NCI-H2107 treated with DMSO at 0.1 percent for 48 hours (cell line): ENCODE results near the gene ZNF692.
A peak's percentile ranks its signal among the peaks of the same experiment; 100 is the strongest.

Experiments used
- DNase-seq: peaks from one replicate; lab custom pipeline; 2025; ENCODE audit not compliant: unreplicated experiment; lab: John Stamatoyannopoulos, UW

The ZNF692 gene

GRCh38 chr1:248881261-248881660 lies 22.4 kb upstream of the ZNF692 start:
- DNase-seq: no peak

GRCh38 chr1:248873993-248874533 lies 15.2 kb upstream of the ZNF692 start:
- DNase-seq: peak; percentile 95

- DNase-seq: peak; percentile 92
These were observed 14.6 kb upstream of the ZNF692 start for GRCh38 chr1:248873409-248873992.

- peak; percentile 32 for DNase-seq
These were observed 14.0 kb upstream of the ZNF692 start for GRCh38 chr1:248872752-248873408.

- no peak for DNase-seq
These were observed 13.0 kb upstream of the ZNF692 start for GRCh38 chr1:248871837-248872401.

DNA sequence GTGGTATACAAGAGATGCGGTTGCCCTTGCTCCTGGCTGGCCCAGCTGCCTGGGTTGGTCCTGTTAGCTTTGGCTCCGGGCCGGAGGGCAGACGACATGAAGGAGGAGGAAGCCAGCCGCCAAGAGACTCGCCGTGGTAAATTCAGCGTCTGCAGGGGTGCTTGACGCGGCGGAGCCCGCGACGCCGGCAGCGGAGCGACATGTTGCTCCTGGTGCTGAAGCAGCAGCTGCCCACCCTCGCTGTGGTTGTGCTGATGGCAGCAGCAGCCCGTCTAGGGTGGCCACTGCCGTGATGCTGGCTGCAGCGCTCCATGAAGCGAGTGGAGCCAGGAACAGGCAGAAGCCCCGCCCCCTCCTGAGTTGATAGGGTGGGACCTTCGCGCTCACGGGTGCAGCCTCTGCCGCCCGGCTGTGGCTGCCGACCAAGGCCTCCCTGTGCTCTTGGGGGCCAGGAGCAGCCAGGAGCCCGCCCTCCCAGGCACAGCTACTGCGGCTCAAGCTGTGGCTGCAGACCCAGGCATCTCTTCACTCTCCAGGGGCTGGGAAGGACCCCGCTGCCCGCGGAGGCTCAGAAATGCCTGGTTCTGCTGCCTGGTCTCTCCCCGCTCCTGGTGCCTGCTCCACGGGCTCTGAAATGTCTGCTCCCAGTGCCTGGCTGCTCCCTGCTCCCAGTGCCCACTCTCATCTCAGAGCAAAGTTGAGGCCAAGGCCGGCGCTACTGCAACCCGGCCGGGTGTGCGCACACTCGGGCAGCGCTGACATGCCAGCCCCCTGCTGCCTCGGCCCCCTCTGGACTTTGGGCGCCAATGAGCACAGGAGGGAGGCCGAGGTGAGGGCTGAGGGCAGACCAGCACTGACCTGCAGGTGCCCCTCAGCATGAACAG lies 4.4 kb upstream of the ZNF692 start:
- DNase-seq: peak; percentile 54

- DNase-seq: no peak
These were observed 3.8 kb upstream of the ZNF692 start for GRCh38 chr1:248862695-248862997.

DNA sequence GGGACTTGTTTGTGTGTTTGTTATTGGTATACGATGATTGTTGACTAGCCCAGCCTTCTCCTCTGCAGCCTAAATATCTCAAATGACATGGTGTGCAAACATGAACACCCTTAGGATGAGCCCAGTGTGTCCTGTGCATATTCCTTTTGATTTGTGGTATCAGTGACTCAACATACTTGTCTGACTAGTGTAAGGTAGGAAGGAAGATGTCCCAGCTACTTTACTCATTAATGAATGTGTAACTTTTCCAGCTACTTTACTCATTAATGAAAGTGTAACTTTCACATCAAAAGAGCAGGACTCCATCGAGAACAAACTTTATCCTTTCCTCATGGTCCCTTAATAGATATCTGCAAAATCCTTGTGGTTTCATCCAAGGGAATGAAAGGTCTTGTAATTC lies 2.7 kb upstream of the ZNF692 start:
- no peak for DNase-seq

- no peak for DNase-seq
These were observed 1.1 kb upstream of the ZNF692 start for GRCh38 chr1:248860007-248860406.

DNA sequence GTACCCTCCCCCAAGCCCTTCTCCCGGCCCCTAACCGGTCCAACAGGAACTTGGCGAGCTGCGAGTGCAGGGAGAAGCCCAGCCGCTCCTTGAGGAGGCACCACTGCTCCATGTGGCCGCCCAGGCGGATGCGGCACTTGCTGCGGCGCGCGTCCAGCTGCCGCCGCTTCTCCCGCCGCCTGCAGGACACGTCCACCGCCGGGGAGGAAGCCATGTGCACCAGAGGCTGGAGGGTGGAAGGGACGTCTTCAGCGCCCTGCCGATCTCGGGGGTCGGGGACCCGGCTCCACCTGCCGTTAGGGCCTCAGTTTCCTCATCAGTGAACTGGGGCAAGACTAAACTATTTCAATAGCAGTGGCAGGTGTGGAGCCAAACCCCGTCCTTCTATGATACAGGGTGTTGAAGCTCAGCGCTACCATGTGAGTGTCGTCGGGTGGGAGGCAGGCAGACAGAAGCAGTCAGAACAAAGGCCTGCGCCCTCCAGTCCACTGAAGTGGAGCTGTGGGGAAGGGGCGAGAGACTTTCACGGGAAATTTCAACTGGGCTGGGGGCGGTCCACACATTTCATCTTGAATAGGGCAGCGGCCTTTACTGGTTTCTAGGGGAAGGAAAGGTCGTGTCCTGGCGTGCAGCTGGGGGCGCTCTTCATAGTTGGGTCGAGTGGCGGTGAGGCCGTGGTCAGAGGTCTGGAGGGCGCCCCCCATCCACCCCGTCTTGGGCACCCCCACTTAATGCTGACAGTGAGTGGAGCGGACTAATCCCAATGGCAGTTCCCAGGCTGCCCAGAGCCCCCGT lies 592 bp downstream of the ZNF692 start:
- DNase-seq: peak; percentile 68

GRCh38 chr1:248857749-248858095 lies 1.2 kb downstream of the ZNF692 start:
- no peak for DNase-seq

DNA sequence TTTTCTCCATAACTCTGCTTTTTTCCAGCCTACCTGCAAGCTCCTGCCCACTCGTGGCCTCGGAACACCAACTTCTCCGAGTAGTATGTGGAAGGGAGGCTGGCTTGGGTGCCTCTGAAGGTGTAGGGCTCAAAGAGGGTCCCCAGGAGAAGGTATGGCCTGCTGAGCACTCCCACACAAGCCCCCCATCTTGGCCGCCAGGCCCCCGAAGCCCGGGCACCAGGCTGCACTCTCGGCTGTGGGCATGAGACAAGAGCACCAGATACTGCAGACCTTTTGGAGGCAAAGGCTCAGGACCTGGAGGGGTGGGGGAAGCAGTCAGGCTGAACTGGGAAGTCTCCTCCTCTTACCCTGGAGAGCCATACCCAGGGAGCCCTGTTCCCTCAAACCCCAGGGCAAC lies 1.7 kb downstream of the ZNF692 start:
- DNase-seq: no peak

DNA sequence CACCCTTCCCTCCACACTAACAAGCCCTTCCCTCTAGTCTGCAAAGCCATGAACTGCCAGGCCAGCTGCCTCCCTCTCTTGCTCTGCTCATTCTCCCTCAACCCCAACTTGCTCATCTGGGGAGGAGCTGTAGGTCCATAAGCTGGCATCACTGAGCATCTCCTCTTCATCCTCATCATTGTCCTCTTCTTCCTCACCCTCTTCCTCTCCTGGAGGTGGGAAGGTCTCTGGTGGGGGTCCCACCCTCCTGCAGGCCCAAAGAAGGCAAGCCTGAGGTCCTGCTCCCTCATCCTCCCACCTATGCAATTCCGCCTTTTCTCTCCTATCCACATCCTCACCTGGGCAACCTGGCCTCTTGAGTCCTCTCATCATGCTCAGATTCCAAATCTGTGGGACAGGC lies 2.7 kb downstream of the ZNF692 start:
- DNase-seq: no peak

GRCh38 chr1:248855580-248855979 lies 3.3 kb downstream of the ZNF692 start:
- no peak for DNase-seq

DNA sequence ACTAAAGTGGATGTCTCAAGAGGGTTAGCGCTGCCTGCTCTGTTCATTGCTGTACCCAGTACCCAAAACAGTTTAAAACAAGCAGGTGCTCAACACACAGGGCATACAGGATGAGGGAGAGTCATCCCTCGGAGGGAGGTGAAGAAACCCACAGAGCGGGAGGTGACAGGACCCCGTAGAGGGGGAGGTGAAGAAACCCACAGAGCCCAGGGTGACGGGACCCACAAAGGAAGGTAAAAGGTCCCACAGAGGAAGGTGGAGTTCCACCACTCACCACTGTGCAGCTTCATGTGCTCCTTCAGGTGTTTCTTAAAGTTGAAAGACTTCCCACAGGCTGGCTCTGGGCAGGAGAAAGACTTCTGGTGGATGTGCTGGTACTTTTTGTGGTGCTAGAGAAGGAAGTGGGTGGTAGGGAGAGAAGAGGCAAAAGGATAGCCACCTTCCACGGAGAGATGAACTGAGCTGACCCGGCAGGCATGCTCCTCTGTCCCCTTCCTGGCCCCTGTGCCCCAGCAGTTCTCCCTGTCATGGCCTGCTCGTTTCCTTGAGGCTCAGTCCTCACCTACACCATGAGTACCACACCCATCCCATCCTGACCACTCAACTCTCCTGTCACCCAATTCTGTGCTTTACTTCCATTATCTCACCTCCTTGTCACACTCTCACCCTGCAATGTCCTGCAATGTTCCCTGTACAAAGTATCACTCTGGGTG lies 5.1 kb downstream of the ZNF692 start:
- DNase-seq: no peak

GRCh38 chr1:248852481-248853405 lies 6.1 kb downstream of the ZNF692 start:
- DNase-seq: no peak

DNA sequence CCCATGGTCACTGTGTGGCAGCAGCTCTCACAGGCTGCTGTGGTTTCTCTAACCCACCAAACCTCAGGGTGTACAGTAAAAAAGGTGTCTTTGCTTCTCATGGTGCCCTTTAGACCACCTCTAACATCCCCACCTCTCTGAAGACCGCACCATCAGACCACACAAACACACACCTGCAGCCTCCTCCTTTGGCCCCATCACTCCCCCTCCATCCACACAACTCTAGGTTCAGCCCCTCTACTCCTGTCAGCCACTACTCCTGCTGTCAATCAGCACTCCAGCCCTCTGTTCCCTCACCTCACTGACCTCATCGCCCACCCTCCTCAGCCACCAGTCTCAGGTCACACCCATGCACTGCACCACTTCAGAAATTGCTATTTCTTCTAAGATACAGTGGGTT lies 7.5 kb downstream of the ZNF692 start:
- no peak for DNase-seq

DNA sequence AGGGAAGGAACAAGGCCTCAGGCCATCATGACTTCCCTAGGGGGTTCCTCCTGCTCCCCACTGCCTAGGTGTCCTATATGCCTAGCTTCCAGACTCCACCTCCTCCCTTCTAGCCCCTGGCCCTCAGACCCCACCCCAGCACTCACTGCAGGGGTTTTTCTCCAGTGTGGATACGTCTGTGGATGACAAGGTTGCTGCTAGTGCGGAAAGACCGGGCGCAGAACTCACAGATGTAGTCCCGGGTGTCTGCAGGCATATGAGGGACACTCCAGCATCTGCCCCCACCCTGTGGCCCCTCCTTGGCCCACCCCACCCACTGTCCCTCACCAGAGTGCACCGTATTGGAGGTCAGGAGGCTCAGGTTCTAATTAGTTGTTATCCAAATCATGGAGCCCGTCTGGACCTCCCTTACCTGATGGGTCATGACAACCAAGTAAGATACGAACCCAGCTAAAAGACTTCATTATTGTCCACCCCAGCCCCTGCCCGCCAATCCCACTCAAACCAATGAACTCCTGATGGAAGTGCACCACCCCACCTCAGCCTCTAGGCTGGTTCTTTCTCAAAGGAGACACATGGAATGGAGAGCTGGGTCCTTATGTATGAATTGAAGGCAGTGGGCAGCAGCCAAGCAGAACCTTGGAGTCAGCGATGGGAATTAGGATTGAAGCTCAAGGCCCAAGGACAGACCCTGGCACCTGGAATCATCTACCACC lies 8.2 kb downstream of the ZNF692 start:
- no peak for DNase-seq

GRCh38 chr1:248850124-248850523 lies 8.8 kb downstream of the ZNF692 start:
- DNase-seq: no peak
